Left lung (tissue), 10 donors: ENCODE results near the gene WNT2. TPM values are rescaled to one million over a fixed set of nuclear protein-coding genes. Genes with fewer than 3 reads are reported as not detected.

Source experiments
- ATAC-seq: fragments of 200-7000 bp; cut with Tn5 transposase; one replicate; pipeline ENCODE4 v1.9.1; 2020; ENCODE audit warnings: moderate library complexity
- DNase-seq, 4 donors: peaks; one replicate each; pipeline ENCODE4 v3.0.0-alpha.2; 2013 to 2020
- H3K27ac ChIP-seq, 2 donors: fragments of 200-600 bp; sonication (generic) in 1 of 2; one replicate each; pipeline versions ENCODE4 v1.5.0 to v1.8.0; 2020 to 2021
- H3K27me3 ChIP-seq, 2 donors: fragments of 200-600 bp; sonication (generic) in 1 of 2; one replicate each; pipeline versions ENCODE4 v1.5.0 to v1.8.0; 2020 to 2021
- H3K36me3 ChIP-seq, 2 donors: fragments of 200-600 bp; sonication (generic) in 1 of 2; one replicate each; pipeline versions ENCODE4 v1.5.0 to v1.8.0; 2020 to 2021
- H3K4me1 ChIP-seq, 2 donors: fragments of 200-600 bp; one replicate each; pipeline ENCODE4 v1.8.0; 2021
- H3K4me3 ChIP-seq, 2 donors: fragments of 200-600 bp; sonication (generic) in 1 of 2; one replicate each; pipeline versions ENCODE4 v1.5.0 to v1.8.0; 2020 to 2021; ENCODE audit warnings: mild to moderate bottlenecking in 1 of 2
- H3K9me3 ChIP-seq, 2 donors: fragments of 200-600 bp; sonication (generic) in 1 of 2; one replicate each; pipeline versions ENCODE4 v1.5.0 to v1.8.0; 2020 to 2021
- intact Hi-C, 2 donors: fragments of 100-400 bp; cut with DNase I; formaldehyde crosslinking; loops; one replicate each; pipeline versions ENCODE4 v1.11.2 to v1.14.2; 2022
- polyA plus RNA-seq, 6 donors: library from polyadenylated mRNA; unstranded; fragments of 120-200 nt; gene quantifications; one replicate each; pipeline ENCODE4 v1.2.1, GENCODE V29; 2013; ENCODE audit not compliant: insufficient read length in 6 of 6
- total RNA-seq, 2 donors: library from RNA; stranded (reverse); fragmentation: NEBNext Ultra II Directional; extraction: Animal tissue kit (Norgen Biotek cat#: 25700); gene quantifications; one replicate each; pipeline ENCODE4 v1.2.1, GENCODE V29; 2021
- TF ChIP-seq, protein P1 (sequence below), 2 donors: fragments of 200-600 bp; sonication (generic) in 1 of 2; IDR thresholded peaks; one replicate each; pipeline versions ENCODE4 v1.5.0 to v1.8.0; 2021; ENCODE audit warnings: antibody characterized with exemption in 2 of 2
- donor health status: DM: no; HTN: yes; CAD: no.
- donor health status: DM: no; HTN: no; CAD: no.

Gene WNT2
- total and polyA plus RNA-seq, 8 donors = 21.7 to 158 (median 138) TPM

DNA sequence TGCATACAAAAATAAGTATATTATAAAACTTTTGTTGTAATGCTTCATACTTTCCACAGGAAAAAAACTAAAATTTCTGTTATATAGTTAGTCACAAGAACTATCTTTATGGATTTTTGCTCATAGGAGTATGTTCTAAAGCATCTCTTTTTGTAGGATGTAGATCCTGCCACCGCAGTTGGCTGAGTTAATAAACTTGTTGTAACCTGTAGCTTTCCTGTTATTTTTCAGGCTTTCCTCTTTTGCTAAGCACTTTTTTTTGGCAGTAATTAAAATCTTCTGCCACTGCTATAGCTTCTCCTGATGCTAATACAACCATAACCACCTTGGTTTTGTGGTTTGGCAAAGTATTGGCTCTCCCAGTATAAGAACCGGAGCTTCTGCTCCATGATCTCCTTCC, 60.3 kb downstream of the WNT2 start:
- intact Hi-C loops = no loop called here
- no peaks in the 10 kb centered on the region for H3K36me3 ChIP-seq
- TF ChIP-seq, protein P1, sequence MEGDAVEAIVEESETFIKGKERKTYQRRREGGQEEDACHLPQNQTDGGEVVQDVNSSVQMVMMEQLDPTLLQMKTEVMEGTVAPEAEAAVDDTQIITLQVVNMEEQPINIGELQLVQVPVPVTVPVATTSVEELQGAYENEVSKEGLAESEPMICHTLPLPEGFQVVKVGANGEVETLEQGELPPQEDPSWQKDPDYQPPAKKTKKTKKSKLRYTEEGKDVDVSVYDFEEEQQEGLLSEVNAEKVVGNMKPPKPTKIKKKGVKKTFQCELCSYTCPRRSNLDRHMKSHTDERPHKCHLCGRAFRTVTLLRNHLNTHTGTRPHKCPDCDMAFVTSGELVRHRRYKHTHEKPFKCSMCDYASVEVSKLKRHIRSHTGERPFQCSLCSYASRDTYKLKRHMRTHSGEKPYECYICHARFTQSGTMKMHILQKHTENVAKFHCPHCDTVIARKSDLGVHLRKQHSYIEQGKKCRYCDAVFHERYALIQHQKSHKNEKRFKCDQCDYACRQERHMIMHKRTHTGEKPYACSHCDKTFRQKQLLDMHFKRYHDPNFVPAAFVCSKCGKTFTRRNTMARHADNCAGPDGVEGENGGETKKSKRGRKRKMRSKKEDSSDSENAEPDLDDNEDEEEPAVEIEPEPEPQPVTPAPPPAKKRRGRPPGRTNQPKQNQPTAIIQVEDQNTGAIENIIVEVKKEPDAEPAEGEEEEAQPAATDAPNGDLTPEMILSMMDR (IDR thresholded peaks at IDR 0.05) = no peak
- H3K27me3 ChIP-seq = no peaks in the 10 kb centered on the region
- DNase-seq (no peak), ATAC-seq (no peak)
- H3K27ac ChIP-seq = no peak overlapping the region
- H3K9me3 ChIP-seq = no peaks in the 10 kb centered on the region
- no peaks in the 10 kb centered on the region for H3K4me1 ChIP-seq
- no peak overlapping the region for H3K4me3 ChIP-seq

DNA sequence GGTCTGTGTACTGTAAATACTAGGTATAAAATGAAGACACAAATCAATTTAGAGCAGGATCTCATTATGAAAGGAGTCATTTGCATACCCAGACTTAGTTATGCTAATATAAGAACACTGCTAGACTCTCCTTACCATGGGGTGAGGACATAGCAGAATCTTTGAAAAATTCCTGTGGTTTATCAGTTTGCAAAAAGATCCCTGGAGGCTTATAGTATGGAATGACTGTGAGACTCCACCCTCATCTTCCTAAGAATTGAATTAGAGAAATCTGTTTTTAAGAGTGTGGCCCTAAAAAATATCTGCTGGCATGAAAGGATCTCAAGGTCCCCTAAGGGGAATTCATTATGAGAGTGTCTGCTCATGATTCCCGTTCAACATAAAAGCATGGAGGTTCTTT, 63.2 kb downstream of the WNT2 start:
- Histone ChIP-seq H3K9me3 (no peaks in the 10 kb centered on the region), H3K36me3 (no peaks in the 10 kb centered on the region), H3K27me3 (no peaks in the 10 kb centered on the region), H3K4me1 (no peaks in the 10 kb centered on the region), H3K4me3 (no peak overlapping the region), H3K27ac (no peak overlapping the region)
- no peak for ATAC-seq
- no peak for DNase-seq
- TF ChIP-seq, protein P1 (IDR thresholded peaks at IDR 0.05) = no peak
- intact Hi-C loops = no loop called here

DNA sequence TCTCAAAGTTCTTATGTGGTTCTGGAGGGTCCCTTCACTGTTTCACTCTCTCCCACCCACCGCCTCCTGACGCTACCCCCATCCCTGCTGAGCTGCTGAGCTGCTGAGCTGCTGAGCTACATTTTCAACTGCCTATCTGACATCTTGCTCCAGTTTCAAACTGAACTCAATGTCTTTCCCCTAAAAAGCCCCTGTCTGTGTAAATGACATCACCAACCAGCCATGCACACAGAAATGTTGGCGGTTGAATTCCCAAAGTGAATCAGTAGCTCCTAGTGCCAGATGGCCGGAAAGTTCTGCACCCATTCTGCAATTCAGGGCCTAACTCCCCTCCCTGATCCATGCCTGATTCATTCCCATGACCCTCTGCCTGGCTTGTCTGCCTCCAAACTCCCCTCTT, 71.2 kb downstream of the WNT2 start:
- no peaks in the 10 kb centered on the region for H3K36me3 ChIP-seq
- DNase-seq (no peak), ATAC-seq (no peak)
- no peaks in the 10 kb centered on the region for H3K9me3 ChIP-seq
- TF ChIP-seq, protein P1 (IDR thresholded peaks at IDR 0.05) = no peak
- no peak overlapping the region for H3K27ac ChIP-seq
- intact Hi-C loops = no loop called here
- no peaks in the 10 kb centered on the region for H3K27me3 ChIP-seq
- H3K4me1 ChIP-seq = no peaks in the 10 kb centered on the region
- H3K4me3 ChIP-seq = no peak overlapping the region

DNA sequence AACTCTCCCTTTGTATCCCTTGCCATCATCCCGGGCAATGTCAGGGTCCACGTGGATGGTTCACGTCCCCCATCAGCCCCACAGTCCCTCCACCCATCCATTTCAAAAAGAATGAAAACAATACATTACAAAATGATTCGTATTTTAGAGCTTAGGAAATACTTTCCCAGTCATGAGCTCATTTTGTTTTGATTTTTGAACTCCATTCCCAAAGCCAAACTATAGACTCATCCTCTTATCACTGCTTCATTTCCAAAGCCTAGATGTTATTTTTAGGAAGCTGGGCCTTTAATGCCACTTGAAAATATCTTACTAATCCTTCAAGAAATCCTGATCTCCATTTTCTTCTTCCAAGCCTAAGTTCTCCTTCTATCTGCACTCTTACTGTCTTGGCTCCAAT, 72.1 kb downstream of the WNT2 start:
- intact Hi-C loops = no loop called here
- ATAC-seq (no peak), DNase-seq (no peak)
- no peak overlapping the region for H3K27ac ChIP-seq
- TF ChIP-seq, protein P1 (IDR thresholded peaks at IDR 0.05) = no peak
- H3K4me3 ChIP-seq = no peak overlapping the region
- H3K27me3 ChIP-seq = no peaks in the 10 kb centered on the region
- no peaks in the 10 kb centered on the region for H3K4me1 ChIP-seq
- peaks cover 0 to 1% of the 10 kb centered on the region in 2 donors for H3K9me3 ChIP-seq
- no peaks in the 10 kb centered on the region for H3K36me3 ChIP-seq

DNA sequence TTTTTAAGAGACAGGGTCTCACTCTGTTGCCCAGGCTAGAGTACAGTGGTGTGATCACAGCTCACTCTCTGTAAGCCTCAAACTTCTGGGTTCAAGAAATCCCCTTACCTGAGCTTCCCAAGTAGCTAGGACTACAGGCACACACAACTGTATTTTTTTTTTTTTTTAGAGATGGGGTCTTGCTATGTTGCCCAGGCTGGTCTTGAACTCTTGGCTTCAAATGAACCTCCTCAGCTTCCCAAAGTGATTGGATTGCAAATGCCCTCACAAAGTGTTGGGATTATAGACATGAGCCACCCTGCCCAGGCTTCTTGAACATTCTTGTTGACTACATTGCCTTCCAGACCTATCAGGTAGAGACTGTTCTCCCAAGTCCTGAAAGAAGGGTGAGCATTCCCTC, 72.6 kb downstream of the WNT2 start:
- intact Hi-C loops = no loop called here
- no peaks in the 10 kb centered on the region for H3K36me3 ChIP-seq
- H3K27me3 ChIP-seq = no peaks in the 10 kb centered on the region
- TF ChIP-seq, protein P1 (IDR thresholded peaks at IDR 0.05) = no peak
- no peak for DNase-seq
- H3K27ac ChIP-seq = no peak overlapping the region
- ATAC-seq = no peak
- no peaks in the 10 kb centered on the region for H3K4me1 ChIP-seq
- H3K9me3 ChIP-seq = peaks cover 0 to 5% of the 10 kb centered on the region in 2 donors
- no peak overlapping the region for H3K4me3 ChIP-seq
